H1 (cell line): Measurements from ENCODE around the gene MOB4. TPM values are rescaled to one million over a fixed set of nuclear protein-coding genes. Genes with fewer than 3 reads are reported as not detected.

Experiments
- CEBPB ChIP-seq: IDR thresholded peaks from 2 replicates; pipeline ENCODE4 v1.6.1; 2012; ENCODE audit warnings: low read depth, low read length
- CTCF ChIP-seq, 3 experiments: IDR thresholded peaks; 1 replicate in 2 of 3; 2 replicates in 1 of 3; pipeline versions ENCODE4 v1.5.1 to v1.6.1; 2011; ENCODE audit warnings: low read length in 3 of 3, mild to moderate bottlenecking in 3 of 3, inconsistent platforms in 2 of 3, low read depth in 1 of 3, moderate library complexity in 1 of 3; ENCODE audit not compliant: insufficient read depth in 1 of 3; ENCODE audit errors: control extremely low read depth in 1 of 3
- GABPA ChIP-seq: IDR thresholded peaks from 2 replicates; pipeline ENCODE4 v1.6.1; 2011; ENCODE audit warnings: mild to moderate bottlenecking, low read length, moderate library complexity, borderline replicate concordance; ENCODE audit not compliant: insufficient read depth
- KDM1A ChIP-seq: fragments of 200-600, 300-600 bp; sonication (generic); IDR thresholded peaks from 2 replicates; pipeline ENCODE4 v1.7.1; 2016; ENCODE audit warnings: mild to moderate bottlenecking, low read length, borderline replicate concordance
- NANOG ChIP-seq: IDR thresholded peaks from 2 replicates; pipeline ENCODE4 v1.6.1; 2011; ENCODE audit warnings: low read length, low read depth, mild to moderate bottlenecking, inconsistent platforms; ENCODE audit not compliant: insufficient read depth, poor library complexity, severe bottlenecking
- RBBP5 ChIP-seq: IDR thresholded peaks from 2 replicates; pipeline ENCODE4 v1.7.1; 2012; ENCODE audit warnings: low read depth, mild to moderate bottlenecking, inconsistent platforms, low read length, moderate library complexity, borderline replicate concordance
- RXRA ChIP-seq: IDR thresholded peaks from 2 replicates; pipeline ENCODE4 v1.6.1; 2011; ENCODE audit warnings: low read depth, mild to moderate bottlenecking, low read length, moderate library complexity; ENCODE audit not compliant: insufficient read depth
- TBP ChIP-seq: IDR thresholded peaks from 2 replicates; pipeline ENCODE4 v1.6.1; 2011; ENCODE audit warnings: low read depth, low read length, improper control_type of control experiment
- polyA plus RNA-seq, 7 experiments: library from polyadenylated mRNA; depleted of rRNA in 3 of 7; stranded (reverse) in 5 of 7; unstranded in 2 of 7; fragments of >200 nt in 5 of 7; fragments of 200-250 nt in 2 of 7; gene quantifications; 1 replicate in 5 of 7; 2 replicates in 1 of 7; 4 replicates in 1 of 7; pipeline versions ENCODE4 v1.2.1 to v1.2.3, GENCODE V29; 2011 to 2013; ENCODE audit warnings: missing spikeins in 2 of 7, mixed read lengths in 2 of 7
- total RNA-seq: library from RNA; stranded (reverse); fragmentation: NEBNext Ultra II Directional; extraction: Animal tissue kit (Norgen Biotek cat#: 25700); gene quantifications from 2 replicates; pipeline ENCODE4 v1.2.1, GENCODE V29; 2021
- TF ChIP-seq, protein P1 (sequence below): fragments of 300-600 bp; sonication (generic); IDR thresholded peaks from 2 replicates; pipeline ENCODE4 v1.7.1; 2012; ENCODE audit warnings: low read length, moderate library complexity, mild to moderate bottlenecking, inconsistent platforms; ENCODE audit not compliant: insufficient replicate concordance

MOB4 gene
- total and polyA plus RNA-seq, 2 of the 8 experiments (the other 6 are each of a cell fraction or from before 2014, with no cell fraction given) = 51.5 to 54.2 TPM

DNA sequence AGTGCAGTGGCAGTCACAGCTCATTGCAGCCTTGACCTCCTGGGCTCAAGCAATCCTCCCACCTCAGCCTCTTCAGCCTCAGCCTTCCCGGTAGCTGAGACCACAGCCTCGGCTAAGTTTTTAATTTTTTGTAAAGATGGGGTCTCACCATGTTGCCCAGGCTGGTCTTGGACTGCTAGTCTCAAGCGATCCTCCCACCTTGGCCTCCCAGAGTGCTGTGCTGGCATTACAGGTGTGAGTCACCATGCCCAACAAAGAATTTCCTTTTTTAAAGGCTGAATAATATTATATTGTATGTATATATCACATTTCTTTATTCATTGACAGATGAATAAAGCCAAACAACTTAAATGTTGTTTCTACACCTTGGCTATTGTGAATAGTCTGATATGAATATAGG lies 42.5 kb downstream of the MOB4 start (continued):
- TF ChIP-seq, protein P1, sequence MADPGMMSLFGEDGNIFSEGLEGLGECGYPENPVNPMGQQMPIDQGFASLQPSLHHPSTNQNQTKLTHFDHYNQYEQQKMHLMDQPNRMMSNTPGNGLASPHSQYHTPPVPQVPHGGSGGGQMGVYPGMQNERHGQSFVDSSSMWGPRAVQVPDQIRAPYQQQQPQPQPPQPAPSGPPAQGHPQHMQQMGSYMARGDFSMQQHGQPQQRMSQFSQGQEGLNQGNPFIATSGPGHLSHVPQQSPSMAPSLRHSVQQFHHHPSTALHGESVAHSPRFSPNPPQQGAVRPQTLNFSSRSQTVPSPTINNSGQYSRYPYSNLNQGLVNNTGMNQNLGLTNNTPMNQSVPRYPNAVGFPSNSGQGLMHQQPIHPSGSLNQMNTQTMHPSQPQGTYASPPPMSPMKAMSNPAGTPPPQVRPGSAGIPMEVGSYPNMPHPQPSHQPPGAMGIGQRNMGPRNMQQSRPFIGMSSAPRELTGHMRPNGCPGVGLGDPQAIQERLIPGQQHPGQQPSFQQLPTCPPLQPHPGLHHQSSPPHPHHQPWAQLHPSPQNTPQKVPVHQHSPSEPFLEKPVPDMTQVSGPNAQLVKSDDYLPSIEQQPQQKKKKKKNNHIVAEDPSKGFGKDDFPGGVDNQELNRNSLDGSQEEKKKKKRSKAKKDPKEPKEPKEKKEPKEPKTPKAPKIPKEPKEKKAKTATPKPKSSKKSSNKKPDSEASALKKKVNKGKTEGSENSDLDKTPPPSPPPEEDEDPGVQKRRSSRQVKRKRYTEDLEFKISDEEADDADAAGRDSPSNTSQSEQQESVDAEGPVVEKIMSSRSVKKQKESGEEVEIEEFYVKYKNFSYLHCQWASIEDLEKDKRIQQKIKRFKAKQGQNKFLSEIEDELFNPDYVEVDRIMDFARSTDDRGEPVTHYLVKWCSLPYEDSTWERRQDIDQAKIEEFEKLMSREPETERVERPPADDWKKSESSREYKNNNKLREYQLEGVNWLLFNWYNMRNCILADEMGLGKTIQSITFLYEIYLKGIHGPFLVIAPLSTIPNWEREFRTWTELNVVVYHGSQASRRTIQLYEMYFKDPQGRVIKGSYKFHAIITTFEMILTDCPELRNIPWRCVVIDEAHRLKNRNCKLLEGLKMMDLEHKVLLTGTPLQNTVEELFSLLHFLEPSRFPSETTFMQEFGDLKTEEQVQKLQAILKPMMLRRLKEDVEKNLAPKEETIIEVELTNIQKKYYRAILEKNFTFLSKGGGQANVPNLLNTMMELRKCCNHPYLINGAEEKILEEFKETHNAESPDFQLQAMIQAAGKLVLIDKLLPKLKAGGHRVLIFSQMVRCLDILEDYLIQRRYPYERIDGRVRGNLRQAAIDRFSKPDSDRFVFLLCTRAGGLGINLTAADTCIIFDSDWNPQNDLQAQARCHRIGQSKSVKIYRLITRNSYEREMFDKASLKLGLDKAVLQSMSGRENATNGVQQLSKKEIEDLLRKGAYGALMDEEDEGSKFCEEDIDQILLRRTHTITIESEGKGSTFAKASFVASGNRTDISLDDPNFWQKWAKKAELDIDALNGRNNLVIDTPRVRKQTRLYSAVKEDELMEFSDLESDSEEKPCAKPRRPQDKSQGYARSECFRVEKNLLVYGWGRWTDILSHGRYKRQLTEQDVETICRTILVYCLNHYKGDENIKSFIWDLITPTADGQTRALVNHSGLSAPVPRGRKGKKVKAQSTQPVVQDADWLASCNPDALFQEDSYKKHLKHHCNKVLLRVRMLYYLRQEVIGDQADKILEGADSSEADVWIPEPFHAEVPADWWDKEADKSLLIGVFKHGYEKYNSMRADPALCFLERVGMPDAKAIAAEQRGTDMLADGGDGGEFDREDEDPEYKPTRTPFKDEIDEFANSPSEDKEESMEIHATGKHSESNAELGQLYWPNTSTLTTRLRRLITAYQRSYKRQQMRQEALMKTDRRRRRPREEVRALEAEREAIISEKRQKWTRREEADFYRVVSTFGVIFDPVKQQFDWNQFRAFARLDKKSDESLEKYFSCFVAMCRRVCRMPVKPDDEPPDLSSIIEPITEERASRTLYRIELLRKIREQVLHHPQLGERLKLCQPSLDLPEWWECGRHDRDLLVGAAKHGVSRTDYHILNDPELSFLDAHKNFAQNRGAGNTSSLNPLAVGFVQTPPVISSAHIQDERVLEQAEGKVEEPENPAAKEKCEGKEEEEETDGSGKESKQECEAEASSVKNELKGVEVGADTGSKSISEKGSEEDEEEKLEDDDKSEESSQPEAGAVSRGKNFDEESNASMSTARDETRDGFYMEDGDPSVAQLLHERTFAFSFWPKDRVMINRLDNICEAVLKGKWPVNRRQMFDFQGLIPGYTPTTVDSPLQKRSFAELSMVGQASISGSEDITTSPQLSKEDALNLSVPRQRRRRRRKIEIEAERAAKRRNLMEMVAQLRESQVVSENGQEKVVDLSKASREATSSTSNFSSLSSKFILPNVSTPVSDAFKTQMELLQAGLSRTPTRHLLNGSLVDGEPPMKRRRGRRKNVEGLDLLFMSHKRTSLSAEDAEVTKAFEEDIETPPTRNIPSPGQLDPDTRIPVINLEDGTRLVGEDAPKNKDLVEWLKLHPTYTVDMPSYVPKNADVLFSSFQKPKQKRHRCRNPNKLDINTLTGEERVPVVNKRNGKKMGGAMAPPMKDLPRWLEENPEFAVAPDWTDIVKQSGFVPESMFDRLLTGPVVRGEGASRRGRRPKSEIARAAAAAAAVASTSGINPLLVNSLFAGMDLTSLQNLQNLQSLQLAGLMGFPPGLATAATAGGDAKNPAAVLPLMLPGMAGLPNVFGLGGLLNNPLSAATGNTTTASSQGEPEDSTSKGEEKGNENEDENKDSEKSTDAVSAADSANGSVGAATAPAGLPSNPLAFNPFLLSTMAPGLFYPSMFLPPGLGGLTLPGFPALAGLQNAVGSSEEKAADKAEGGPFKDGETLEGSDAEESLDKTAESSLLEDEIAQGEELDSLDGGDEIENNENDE = no peak
- TF ChIP-seq KDM1A (no peak), CTCF (IDR thresholded peaks at IDR 0.05; ENCODE audit: control extremely low read depth in 1 of 3, insufficient read depth in 1 of 3, low read depth in 1 of 3, low read length in 3 of 3) (no peak), RBBP5 (no peak), NANOG (no peak), GABPA (no peak), CEBPB (no peak), RXRA (no peak), TBP (no peak)
